Hematopoietic multipotent progenitor cell treated with erythropoietin and hydrocortisone succinate and interleukin-3 and kit ligand, for 15 days (in vitro differentiated cells): ENCODE measurements around the gene FATE1.
"Not testable (repeated sequence)": the region's sequence is repeated elsewhere in the genome, so short reads cannot be mapped to it uniquely, and the experiment has no call there.

ENCODE experiments used
- DNase-seq: peaks from one replicate; pipeline ENCODE4 v3.0.0-alpha.2; 2015; ENCODE audit warnings: low spot score

Gene FATE1

GRCh38 chrX:151715752-151716151 is at the start of gene FATE1:
TSS of gene FATE1 (plus strand) at chrX:151716035. CDS start at chrX:151716120, 85 bp downstream.
- DNase-seq: no peak

- DNase-seq: no peak
These were observed 40.6 kb upstream of the FATE1 start for GRCh38 chrX:151675121-151675746.

- peak; percentile 2 for DNase-seq
These were observed 39.6 kb upstream of the FATE1 start for GRCh38 chrX:151676196-151676595.

GRCh38 chrX:151679798-151680402 is 35.9 kb upstream of the FATE1 start:
- DNase-seq: peak; percentile 1

GRCh38 chrX:151680805-151681204 is 35.0 kb upstream of the FATE1 start:
- peak; percentile 49 for DNase-seq

- DNase-seq: no peak
These were observed 28.2 kb upstream of the FATE1 start for GRCh38 chrX:151687635-151688034.

- DNase-seq: no peak
These were observed 27.1 kb upstream of the FATE1 start for GRCh38 chrX:151688695-151689094.

GRCh38 chrX:151692825-151693224 is 23.0 kb upstream of the FATE1 start:
- DNase-seq: no peak

- DNase-seq: no peak
These were observed 21.7 kb upstream of the FATE1 start for GRCh38 chrX:151694121-151694520.

GRCh38 chrX:151694661-151695582 is 20.9 kb upstream of the FATE1 start, which contains the start of gene PRRG3:
TSS of gene PRRG3 (plus strand) at chrX:151695458. CDS start at chrX:151698815, 3,357 bp downstream.
- no peak for DNase-seq

- DNase-seq: no peak
These were observed 20.1 kb upstream of the FATE1 start for GRCh38 chrX:151695583-151696340.

- not testable (repeated sequence) for DNase-seq
These were observed 18.8 kb upstream of the FATE1 start for GRCh38 chrX:151697082-151697481.

- no peak for DNase-seq
These were observed 18.3 kb upstream of the FATE1 start for GRCh38 chrX:151697522-151697921.

- DNase-seq: no peak
These were observed 17.4 kb upstream of the FATE1 start for GRCh38 chrX:151698485-151698884.

- DNase-seq: no peak
These were observed 16.1 kb upstream of the FATE1 start for GRCh38 chrX:151699746-151700145.

- DNase-seq: no peak
These were observed 15.3 kb upstream of the FATE1 start for GRCh38 chrX:151700581-151700980.

- no peak for DNase-seq
These were observed 14.8 kb upstream of the FATE1 start for GRCh38 chrX:151701071-151701470.

- DNase-seq: no peak
These were observed 14.3 kb upstream of the FATE1 start for GRCh38 chrX:151701531-151701930.

GRCh38 chrX:151702026-151702714 is 13.7 kb upstream of the FATE1 start:
- DNase-seq: no peak

GRCh38 chrX:151702741-151703340 is 13.0 kb upstream of the FATE1 start:
- no peak for DNase-seq

GRCh38 chrX:151703487-151703886 is 12.3 kb upstream of the FATE1 start:
- no peak for DNase-seq
